Thyroid gland (tissue), 4 donors: ENCODE data around the gene MALAT1.

Source experiments
- CTCF ChIP-seq, 6 experiments: fragments of 200-600 bp in 3 of 6; fragments of 450-650 bp in 3 of 6; sonication (generic) in 3 of 6; IDR thresholded peaks; one replicate each; pipeline ENCODE4 v1.5.1; 2016 to 2019; ENCODE audit warnings: antibody characterized with exemption in 6 of 6, mild to moderate bottlenecking in 2 of 6, inconsistent platforms in 1 of 6, moderate library complexity in 1 of 6
- POLR2A ChIP-seq, 2 donors: fragments of 450-650 bp; IDR thresholded peaks; one replicate each; pipeline ENCODE4 v1.6.1; 2017; ENCODE audit warnings: antibody characterized with exemption in 2 of 2, mild to moderate bottlenecking in 2 of 2, moderate library complexity in 1 of 2

- TF ChIP-seq CTCF (IDR thresholded peaks at IDR 0.05), result no peak
- TF ChIP-seq POLR2A (IDR thresholded peaks at IDR 0.05), result no peak
Measured at GRCh38 chr11:65536412-65537295, 37.8 kb downstream of the MALAT1 start.
